BLaER1 treated with 17β-estradiol and CSF1 and Interleukin-3, amounts not matched to agents 10 nM and 100 nM (cell line): ENCODE results near the gene NHSL1.

Experiments
- H3K27ac ChIP-seq, 11 experiments: shearing (Covaris generic); formaldehyde crosslinking; 2 replicates each; pipeline ENCODE4 v1.8.1; 2022
- H3K27me3 ChIP-seq, 11 experiments: shearing (Covaris generic); formaldehyde crosslinking; 2 replicates each; pipeline ENCODE4 v1.8.1; 2022
- H3K36me3 ChIP-seq, 11 experiments: shearing (Covaris generic); formaldehyde crosslinking; 2 replicates each; pipeline ENCODE4 v1.8.1; 2022
- H3K4me1 ChIP-seq, 10 experiments: shearing (Covaris generic); formaldehyde crosslinking; 2 replicates each; pipeline ENCODE4 v1.8.1; 2022
- H3K4me2 ChIP-seq, 11 experiments: shearing (Covaris generic); formaldehyde crosslinking; 2 replicates each; pipeline ENCODE4 v1.8.1; 2022
- H3K4me3 ChIP-seq, 10 experiments: shearing (Covaris generic); formaldehyde crosslinking; 2 replicates each; pipeline ENCODE4 v1.8.1; 2022
- H3K9ac ChIP-seq, 11 experiments: shearing (Covaris generic); formaldehyde crosslinking; 2 replicates each; pipeline ENCODE4 v1.8.1; 2022
- H3K9me3 ChIP-seq, 11 experiments: shearing (Covaris generic); formaldehyde crosslinking; replicated peaks in 1 of 11; 2 replicates each; pipeline ENCODE4 v1.8.1; 2022
- H4K20me1 ChIP-seq, 11 experiments: shearing (Covaris generic); formaldehyde crosslinking; 2 replicates each; pipeline ENCODE4 v1.8.1; 2022
- Cebpa-rat ChIP-seq, 11 experiments: shearing (Covaris generic); IDR thresholded peaks; 2 replicates each; pipeline ENCODE4 v1.8.1; 2022

NHSL1 gene

GRCh38 chr6:138504764-138505689 is 5.7 kb upstream of the NHSL1 start:
- Histone ChIP-seq H3K9ac (no peak overlapping the region), H3K9me3 (no peaks in the 10 kb centered on the region), H3K27ac (no peak overlapping the region), H3K4me1 (peaks cover 5 to 25% (median 20%) of the 10 kb centered on the region in 10 experiments), H3K27me3 (no peaks in the 10 kb centered on the region), H4K20me1 (no peaks in the 10 kb centered on the region), H3K4me3 (no peak overlapping the region), H3K4me2 (peak overlapping the region in 5 of 11 experiments; percentile 14 to 60 (median 47); a peak in 8 of 22 replicates), H3K36me3 (no peaks in the 10 kb centered on the region)
- TF ChIP-seq Cebpa-rat (IDR thresholded peaks at IDR 0.05), result no peak

- Histone ChIP-seq H3K4me2 (peak overlapping the region in 9 of 11 experiments; percentile 2 to 60 (median 36); a peak in 12 of 22 replicates), H3K4me3 (no peak overlapping the region), H3K9me3 (no peaks in the 10 kb centered on the region), H3K9ac (no peak overlapping the region), H3K36me3 (no peaks in the 10 kb centered on the region), H3K27me3 (no peaks in the 10 kb centered on the region), H3K4me1 (peaks cover 14 to 35% (median 29%) of the 10 kb centered on the region in 10 experiments), H3K27ac (no peak overlapping the region; a peak in 1 of 22 replicates), H4K20me1 (no peaks in the 10 kb centered on the region)
- TF ChIP-seq Cebpa-rat (IDR thresholded peaks at IDR 0.05), result no peak
Observed at GRCh38 chr6:138503881-138504680, 4.8 kb upstream of the NHSL1 start.

GRCh38 chr6:138502546-138502945 is 3.3 kb upstream of the NHSL1 start:
- no peak overlapping the region for H3K27ac ChIP-seq
- no peak overlapping the region for H3K9ac ChIP-seq
- no peaks in the 10 kb centered on the region for H3K9me3 ChIP-seq
- H4K20me1 ChIP-seq, result no peaks in the 10 kb centered on the region
- no peaks in the 10 kb centered on the region for H3K27me3 ChIP-seq
- no peaks in the 10 kb centered on the region for H3K36me3 ChIP-seq
- no peak overlapping the region for H3K4me2 ChIP-seq
- no peak overlapping the region for H3K4me3 ChIP-seq
- peaks cover 29 to 50% (median 44%) of the 10 kb centered on the region in 10 experiments for H3K4me1 ChIP-seq
- no peak for TF ChIP-seq Cebpa-rat (IDR thresholded peaks at IDR 0.05)

- H3K9ac ChIP-seq, result no peak overlapping the region
- H3K9me3 ChIP-seq, result peaks cover 0 to 7% (median 3%) of the 10 kb centered on the region in 11 experiments; a peak in 12 of 22 replicates
- no peak for TF ChIP-seq Cebpa-rat (IDR thresholded peaks at IDR 0.05)
- no peaks in the 10 kb centered on the region for H3K27me3 ChIP-seq
- peaks cover 0 to 7% (median 3%) of the 10 kb centered on the region in 11 experiments; a peak in 14 of 22 replicates for H3K36me3 ChIP-seq
- H3K4me1 ChIP-seq, result peaks cover 34 to 55% (median 49%) of the 10 kb centered on the region in 10 experiments
- H3K4me2 ChIP-seq, result peak overlapping the region in 4 of 11 experiments; percentile 10 to 72 (median 44); a peak in 4 of 22 replicates
- H3K4me3 ChIP-seq, result no peak overlapping the region
- H4K20me1 ChIP-seq, result no peaks in the 10 kb centered on the region
- no peak overlapping the region for H3K27ac ChIP-seq
Observed at GRCh38 chr6:138500867-138501446, 1.7 kb upstream of the NHSL1 start.

- Histone ChIP-seq H3K4me2 (peak overlapping the region; percentile 67 to 93 (median 80); a peak in 21 of 22 replicates), H3K27ac (peak overlapping the region in 9 of 11 experiments; percentile 53 to 75 (median 62); a peak in 17 of 22 replicates), H3K36me3 (peaks cover 0 to 15% (median 11%) of the 10 kb centered on the region in 11 experiments; a peak in 15 of 22 replicates), H3K4me1 (peaks cover 34 to 55% (median 49%) of the 10 kb centered on the region in 10 experiments), H3K4me3 (peak overlapping the region in 4 of 10 experiments; percentile 45 to 62 (median 54); a peak in 5 of 20 replicates), H4K20me1 (no peaks in the 10 kb centered on the region), H3K9me3 (peaks cover 0 to 14% (median 9%) of the 10 kb centered on the region in 11 experiments; a peak in 12 of 22 replicates), H3K9ac (peak overlapping the region in 8 of 11 experiments; percentile 43 to 71 (median 64); a peak in 10 of 22 replicates), H3K27me3 (no peaks in the 10 kb centered on the region)
- no peak for TF ChIP-seq Cebpa-rat (IDR thresholded peaks at IDR 0.05)
Observed at GRCh38 chr6:138500045-138500665, 861 bp upstream of the NHSL1 start.

- H3K27ac ChIP-seq, result peak overlapping the region in 10 of 11 experiments; percentile 47 to 75 (median 61); a peak in 20 of 22 replicates
Observed at GRCh38 chr6:138498629-138499302, 528 bp downstream of the NHSL1 start.

GRCh38 chr6:138497286-138497685 is 2.0 kb downstream of the NHSL1 start:
- Histone ChIP-seq H3K27ac (no peak overlapping the region), H3K4me3 (peak overlapping the region in 3 of 10 experiments; percentile 56 to 62 (median 58); a peak in 2 of 20 replicates), H4K20me1 (no peaks in the 10 kb centered on the region), H3K27me3 (no peaks in the 10 kb centered on the region), H3K36me3 (peaks cover 0 to 36% (median 22%) of the 10 kb centered on the region in 11 experiments; a peak in 15 of 22 replicates), H3K9me3 (peaks cover 0 to 14% (median 9%) of the 10 kb centered on the region in 11 experiments; a peak in 12 of 22 replicates), H3K4me2 (peak overlapping the region in 8 of 11 experiments; percentile 67 to 85 (median 78); a peak in 15 of 22 replicates), H3K9ac (no peak overlapping the region; a peak in 1 of 22 replicates), H3K4me1 (peaks cover 26 to 44% (median 40%) of the 10 kb centered on the region in 10 experiments)
- no peak for TF ChIP-seq Cebpa-rat (IDR thresholded peaks at IDR 0.05)

More at GRCh38 chr6:138498629-138499302, 528 bp downstream of the NHSL1 start:
- no peaks in the 10 kb centered on the region for H4K20me1 ChIP-seq
- no peak for TF ChIP-seq Cebpa-rat (IDR thresholded peaks at IDR 0.05)
- peak overlapping the region; percentile 39 to 66 (median 55); a peak in 19 of 20 replicates for H3K4me3 ChIP-seq
- no peaks in the 10 kb centered on the region for H3K27me3 ChIP-seq
- peak overlapping the region; percentile 67 to 93 (median 80) for H3K4me2 ChIP-seq
- peaks cover 28 to 47% (median 42%) of the 10 kb centered on the region in 10 experiments for H3K4me1 ChIP-seq
- H3K36me3 ChIP-seq, result peaks cover 0 to 28% (median 22%) of the 10 kb centered on the region in 11 experiments; a peak in 15 of 22 replicates
- peak overlapping the region; percentile 39 to 72 (median 64); a peak in 20 of 22 replicates for H3K9ac ChIP-seq
- H3K9me3 ChIP-seq, result peaks cover 0 to 14% (median 9%) of the 10 kb centered on the region in 11 experiments; a peak in 12 of 22 replicates
